HCT116 (cell line): ENCODE data around the gene CCDC187.

Source experiments
- CEBPB ChIP-seq: IDR thresholded peaks from 2 replicates; pipeline ENCODE4 v1.6.1; 2012; ENCODE audit warnings: low read depth
- CTCF ChIP-seq, 3 experiments: fragments of 200-600 bp in 1 of 3; sonication (generic) in 1 of 3; IDR thresholded peaks in 2 of 3; conservative IDR thresholded peaks in 1 of 3; 2 replicates each; pipeline ENCODE4 v1.5.1; 2012 to 2017; ENCODE audit warnings: low read depth in 2 of 3, low read length in 2 of 3, antibody characterized with exemption in 1 of 3, borderline replicate concordance in 1 of 3, control low read depth in 1 of 3, mild to moderate bottlenecking in 1 of 3, mixed read lengths in 1 of 3, mixed run types in 1 of 3, moderate library complexity in 1 of 3; ENCODE audit not compliant: insufficient read depth in 1 of 3
- EZH2 ChIP-seq: fragments of 200-600 bp; sonication (generic); IDR thresholded peaks from 2 replicates; pipeline ENCODE4 v1.6.1; 2017; ENCODE audit warnings: antibody characterized with exemption, mixed run types
- JUND ChIP-seq: IDR thresholded peaks from 2 replicates; pipeline ENCODE4 v1.6.1; 2012
- POLR2A ChIP-seq: IDR thresholded peaks from 2 replicates; pipeline ENCODE4 v1.7.0; 2011; ENCODE audit warnings: borderline replicate concordance; ENCODE audit not compliant: insufficient read depth, insufficient read length; ENCODE audit errors: extremely low read depth
- POLR2AphosphoS5 ChIP-seq: IDR thresholded peaks from 2 replicates; pipeline ENCODE4 v1.6.1; 2011; ENCODE audit warnings: mild to moderate bottlenecking, low read depth, low read length, moderate library complexity
- REST ChIP-seq: IDR thresholded peaks from 2 replicates; pipeline ENCODE4 v1.6.1; 2012; ENCODE audit warnings: low read depth
- SIN3A ChIP-seq: IDR thresholded peaks from 2 replicates; pipeline ENCODE4 v1.6.1; 2012; ENCODE audit warnings: low read depth
- SP1 ChIP-seq: IDR thresholded peaks from 2 replicates; pipeline ENCODE4 v1.6.1; 2012; ENCODE audit warnings: low read depth

DNA sequence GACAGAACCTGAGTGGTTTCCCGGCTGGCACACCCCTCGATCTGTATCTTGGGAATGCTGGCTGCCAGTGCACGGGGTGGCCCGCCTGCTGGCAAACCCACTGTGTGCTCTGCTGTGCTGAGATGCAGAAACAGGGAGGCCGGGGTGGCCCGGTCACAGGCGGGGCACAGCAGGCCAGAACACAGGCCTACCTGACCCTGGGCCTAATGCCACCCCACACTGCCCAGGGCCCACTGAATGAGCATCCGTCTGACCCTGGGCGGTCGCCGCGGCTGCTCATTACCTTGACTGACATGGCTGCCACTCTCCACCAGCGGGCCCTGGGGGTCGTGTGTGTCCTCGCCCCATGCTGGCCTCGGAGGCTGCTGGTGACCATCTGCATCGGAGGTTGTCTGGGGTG, 44.1 kb downstream of the CCDC187 start:
- TF ChIP-seq SP1 (no peak), EZH2 (no peak), CTCF (IDR thresholded peaks at IDR 0.05 in 2 of 3, conservative IDR thresholded peaks at IDR 0.05 in 1 of 3; ENCODE audit: borderline replicate concordance in 1 of 3, insufficient read depth in 1 of 3, low read depth in 2 of 3, low read length in 2 of 3) (no peak), JUND (no peak), POLR2A (no peak), CEBPB (no peak), REST (no peak), POLR2AphosphoS5 (no peak), SIN3A (no peak)
